Upper lobe of left lung (tissue), 4 donors: Measurements from ENCODE around the gene RIMS4.

Experiments
- CTCF ChIP-seq, 6 experiments: fragments of 450-650 bp in 4 of 6; fragments of 200-600 bp in 2 of 6; sonication (generic) in 2 of 6; IDR thresholded peaks; one replicate each; pipeline ENCODE4 v1.5.1; 2016 to 2019; ENCODE audit warnings: antibody characterized with exemption in 6 of 6
- POLR2AphosphoS5 ChIP-seq, 2 donors: sonication (generic); formaldehyde crosslinking; IDR thresholded peaks; one replicate each; pipeline ENCODE4 v1.5.1; 2017; ENCODE audit warnings: antibody characterized with exemption in 2 of 2

GRCh38 chr20:44810391-44811149 is at the start of gene RIMS4:
- no peak for TF ChIP-seq CTCF (IDR thresholded peaks at IDR 0.05)
- TF ChIP-seq POLR2AphosphoS5 (IDR thresholded peaks at IDR 0.05): no peak
